ENCODE measurements around the gene SYT9.

Gene SYT9

DNA sequence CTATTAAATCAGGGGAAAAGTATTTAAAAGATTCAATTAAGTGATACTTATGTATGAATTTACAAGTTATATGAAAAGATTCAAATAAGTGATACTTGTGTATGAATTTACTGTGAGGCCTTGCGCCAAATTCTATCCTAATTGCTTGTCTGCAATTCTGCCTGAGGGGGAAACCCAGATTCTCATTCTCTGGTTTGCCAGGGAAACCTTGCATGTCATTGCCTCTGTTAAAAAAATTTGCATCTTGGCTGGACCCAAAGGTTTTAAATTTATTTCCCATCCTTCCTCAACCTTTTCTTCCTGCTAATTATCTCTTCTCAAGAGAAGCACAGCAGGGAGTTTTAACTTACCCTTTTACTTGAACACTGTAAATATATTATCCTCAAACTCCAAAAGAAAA, 247.4 kb downstream of the SYT9 start:
- POLR2A ChIA-PET (ENCODE audit: low non-redundant PET) = no interaction called here
- no peak overlapping the region for H3K27ac ChIP-seq
- CTCF ChIA-PET = no interaction called here
- TF ChIP-seq, protein P1, sequence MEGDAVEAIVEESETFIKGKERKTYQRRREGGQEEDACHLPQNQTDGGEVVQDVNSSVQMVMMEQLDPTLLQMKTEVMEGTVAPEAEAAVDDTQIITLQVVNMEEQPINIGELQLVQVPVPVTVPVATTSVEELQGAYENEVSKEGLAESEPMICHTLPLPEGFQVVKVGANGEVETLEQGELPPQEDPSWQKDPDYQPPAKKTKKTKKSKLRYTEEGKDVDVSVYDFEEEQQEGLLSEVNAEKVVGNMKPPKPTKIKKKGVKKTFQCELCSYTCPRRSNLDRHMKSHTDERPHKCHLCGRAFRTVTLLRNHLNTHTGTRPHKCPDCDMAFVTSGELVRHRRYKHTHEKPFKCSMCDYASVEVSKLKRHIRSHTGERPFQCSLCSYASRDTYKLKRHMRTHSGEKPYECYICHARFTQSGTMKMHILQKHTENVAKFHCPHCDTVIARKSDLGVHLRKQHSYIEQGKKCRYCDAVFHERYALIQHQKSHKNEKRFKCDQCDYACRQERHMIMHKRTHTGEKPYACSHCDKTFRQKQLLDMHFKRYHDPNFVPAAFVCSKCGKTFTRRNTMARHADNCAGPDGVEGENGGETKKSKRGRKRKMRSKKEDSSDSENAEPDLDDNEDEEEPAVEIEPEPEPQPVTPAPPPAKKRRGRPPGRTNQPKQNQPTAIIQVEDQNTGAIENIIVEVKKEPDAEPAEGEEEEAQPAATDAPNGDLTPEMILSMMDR (conservative IDR thresholded peaks at IDR 0.05; ENCODE audit: low read depth) = no peak
- DNase-seq (ENCODE audit: low spot score) = no peak

DNA sequence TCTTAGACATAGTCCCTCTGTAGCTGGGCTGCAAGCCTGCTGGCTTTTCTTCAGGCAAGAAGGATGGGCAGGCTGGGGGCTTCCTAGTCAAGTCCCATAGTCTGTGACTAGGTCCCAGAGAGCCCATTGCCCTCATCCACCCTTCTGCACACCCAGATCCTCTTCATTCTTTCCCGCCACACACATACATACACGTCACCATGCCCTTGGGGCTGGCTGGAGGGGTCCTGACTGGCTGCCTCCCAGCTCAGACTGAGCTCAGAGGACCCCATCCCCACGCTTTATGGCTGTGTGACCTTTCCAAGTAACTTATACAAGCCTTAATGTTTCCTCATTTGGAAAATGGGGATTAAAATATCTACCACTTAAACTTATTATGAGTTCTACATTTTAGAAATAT, 248.5 kb downstream of the SYT9 start:
- TF ChIP-seq, protein P1 (conservative IDR thresholded peaks at IDR 0.05; ENCODE audit: low read depth) = no peak
- ChIA-PET POLR2A (ENCODE audit: low non-redundant PET) (no interaction called here), CTCF (no interaction called here)
- DNase-seq (ENCODE audit: low spot score) = no peak
- no peak overlapping the region for H3K27ac ChIP-seq

DNA sequence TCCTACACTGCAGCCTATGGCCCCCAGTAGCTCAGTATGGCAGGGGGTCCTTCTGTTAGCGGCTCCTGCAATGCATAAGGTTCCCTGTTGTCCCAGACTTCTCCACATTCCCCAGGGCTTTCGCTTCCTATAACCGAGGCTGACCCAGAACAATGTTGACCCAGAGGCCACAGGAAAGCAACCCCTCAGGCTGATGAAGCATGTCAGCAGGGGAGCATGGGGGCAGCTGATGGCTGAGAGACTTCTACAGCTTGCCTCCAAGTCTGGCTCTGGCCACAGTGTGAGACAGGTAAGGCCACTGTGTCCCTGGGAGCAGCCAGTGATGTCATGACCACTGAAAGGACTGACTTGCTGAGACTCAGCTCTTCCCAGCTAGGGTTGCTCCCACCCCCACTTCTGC, 249.5 kb downstream of the SYT9 start:
- CTCF ChIA-PET = interaction anchor here (0.6 kb wide), 1 partner anchor 17 kb away, joined by 3 read pairs; no protein-coding TSS in a partner anchor
- H3K27ac ChIP-seq = no peak overlapping the region
- TF ChIP-seq, protein P1 (conservative IDR thresholded peaks at IDR 0.05; ENCODE audit: low read depth) = no peak
- POLR2A ChIA-PET (ENCODE audit: low non-redundant PET) = no interaction called here
- DNase-seq (ENCODE audit: low spot score) = no peak

DNA sequence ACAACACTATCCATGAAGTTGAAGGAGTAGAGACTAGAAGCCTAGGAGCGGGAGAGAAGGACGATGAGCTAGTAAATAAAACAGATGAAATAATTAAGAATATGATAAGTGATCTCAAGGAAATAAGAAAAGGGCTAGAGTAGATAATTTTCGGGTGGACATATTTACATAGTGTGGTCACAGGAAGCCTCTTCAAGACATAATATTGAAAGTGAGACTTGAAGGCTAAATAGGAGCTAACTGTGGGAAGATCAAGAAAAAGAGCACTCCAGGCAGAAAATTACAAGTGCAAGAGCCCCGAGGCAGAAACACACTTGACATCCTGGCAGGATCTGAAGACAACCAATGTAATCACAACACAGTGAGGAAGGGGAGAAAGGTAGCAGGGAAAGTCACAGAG, 250.2 kb downstream of the SYT9 start:
- DNase-seq (ENCODE audit: low spot score) = no peak
- POLR2A ChIA-PET (ENCODE audit: low non-redundant PET) = no interaction called here
- CTCF ChIA-PET = no interaction called here
- TF ChIP-seq, protein P1 (conservative IDR thresholded peaks at IDR 0.05; ENCODE audit: low read depth) = no peak
- no peak overlapping the region for H3K27ac ChIP-seq

DNA sequence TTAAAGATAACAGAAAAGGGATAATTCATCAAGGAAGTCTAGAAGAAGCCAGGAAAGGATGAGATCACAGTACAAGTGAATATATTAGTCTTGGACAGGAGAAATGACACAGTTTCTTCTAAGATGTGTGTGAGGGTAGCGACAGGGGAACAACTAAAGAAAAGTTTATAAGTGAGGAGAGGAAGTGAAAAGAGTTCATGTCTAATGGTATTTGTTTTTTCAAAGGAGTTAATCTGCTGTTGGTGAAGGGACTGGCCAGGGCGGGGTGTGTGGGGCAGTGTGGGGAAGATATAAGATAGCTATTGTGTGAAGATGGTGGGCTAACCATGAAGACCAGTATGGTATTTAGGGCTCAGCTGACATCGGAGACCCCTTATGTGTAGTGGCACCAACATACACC, 254.5 kb downstream of the SYT9 start:
- no peak for DNase-seq (ENCODE audit: low spot score)
- ChIA-PET POLR2A (ENCODE audit: low non-redundant PET) (no interaction called here), CTCF (no interaction called here)
- no peak overlapping the region for H3K27ac ChIP-seq
- TF ChIP-seq, protein P1 (conservative IDR thresholded peaks at IDR 0.05; ENCODE audit: low read depth) = no peak

DNA sequence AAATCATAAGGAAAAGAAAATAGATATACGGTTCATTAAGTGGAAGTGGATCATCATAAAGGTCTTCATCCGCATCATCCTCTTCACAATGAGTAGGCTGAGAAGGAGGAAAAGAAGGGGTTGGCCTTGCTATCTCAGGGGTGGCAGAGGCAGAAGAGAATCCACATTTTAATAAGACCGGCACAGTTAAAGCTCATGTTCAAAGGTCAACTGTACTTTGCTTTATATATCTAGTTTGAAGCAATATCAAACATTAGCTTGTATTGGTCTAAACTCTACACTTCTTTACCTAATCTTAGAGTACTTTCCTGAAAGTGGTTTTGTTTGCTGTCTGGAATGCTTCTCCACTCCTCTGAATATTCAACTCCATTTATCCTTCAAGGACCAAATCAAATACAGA, 256.4 kb downstream of the SYT9 start:
- ChIA-PET CTCF (no interaction called here), POLR2A (ENCODE audit: low non-redundant PET) (no interaction called here)
- TF ChIP-seq, protein P1 (conservative IDR thresholded peaks at IDR 0.05; ENCODE audit: low read depth) = no peak
- DNase-seq (ENCODE audit: low spot score) = no peak
- H3K27ac ChIP-seq = no peak overlapping the region

DNA sequence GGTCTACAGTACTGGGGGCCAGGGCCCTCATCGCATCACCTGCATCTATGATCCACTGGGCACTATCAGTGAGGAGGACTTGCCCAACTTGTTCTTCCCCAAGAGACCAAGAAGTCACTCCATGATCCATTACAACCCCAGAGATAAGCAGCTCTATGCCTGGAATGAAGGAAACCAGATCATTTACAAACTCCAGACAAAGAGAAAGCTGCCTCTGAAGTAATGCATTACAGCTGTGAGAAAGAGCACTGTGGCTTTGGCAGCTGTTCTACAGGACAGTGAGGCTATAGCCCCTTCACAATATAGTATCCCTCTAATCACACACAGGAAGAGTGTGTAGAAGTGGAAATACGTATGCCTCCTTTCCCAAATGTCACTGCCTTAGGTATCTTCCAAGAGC, 258.3 kb downstream of the SYT9 start:
- H3K27ac ChIP-seq = no peak overlapping the region
- TF ChIP-seq, protein P1 (conservative IDR thresholded peaks at IDR 0.05; ENCODE audit: low read depth) = no peak
- ChIA-PET POLR2A (ENCODE audit: low non-redundant PET) (no interaction called here), CTCF (interaction anchor here (0.6 kb wide), 1 partner anchor 282 kb away, joined by 4 read pairs; no protein-coding TSS in a partner anchor)
- DNase-seq (ENCODE audit: low spot score) = no peak

Data from RWPE1 (cell line).